Sigmoid colon (tissue), 7 donors: ENCODE results near the gene ERO1A. TPM values are rescaled to one million over a fixed set of nuclear protein-coding genes. Genes with fewer than 3 reads are reported as not detected.

Experiments used
- DNase-seq: peaks from one replicate; pipeline ENCODE4 v3.0.0-alpha.2; 2019
- H3K27ac ChIP-seq, 4 donors: fragments of 200-600 bp; sonication (generic); one replicate each; pipeline ENCODE4 v1.5.1; 2016 to 2019; ENCODE audit warnings: mild to moderate bottlenecking in 1 of 4
- H3K27me3 ChIP-seq, 3 donors: fragments of 200-600 bp; sonication (generic); one replicate each; pipeline ENCODE4 v1.5.1; 2019; ENCODE audit warnings: mild to moderate bottlenecking in 1 of 3
- H3K36me3 ChIP-seq, 4 donors: fragments of 200-600 bp; sonication (generic); one replicate each; pipeline ENCODE4 v1.5.1; 2016 to 2019
- H3K4me1 ChIP-seq, 4 donors: fragments of 200-600 bp; sonication (generic); one replicate each; pipeline ENCODE4 v1.5.1; 2017 to 2019
- H3K4me3 ChIP-seq, 4 donors: fragments of 200-600 bp; sonication (generic); one replicate each; pipeline ENCODE4 v1.5.1; 2017 to 2019; ENCODE audit warnings: mild to moderate bottlenecking in 2 of 4, moderate library complexity in 1 of 4
- H3K9me3 ChIP-seq, 4 donors: fragments of 200-600 bp in 3 of 4; sonication (generic) in 3 of 4; one replicate each; pipeline versions ENCODE4 v1.5.1 to v1.6.1; 2013 to 2019
- CTCF ChIP-seq, 4 experiments: fragments of 450-650 bp in 3 of 4; fragments of 200-600 bp in 1 of 4; IDR thresholded peaks; one replicate each; pipeline ENCODE4 v1.5.1; 2016 to 2019; ENCODE audit warnings: antibody characterized with exemption in 4 of 4, mild to moderate bottlenecking in 3 of 4, moderate library complexity in 2 of 4
- EP300 ChIP-seq, 4 donors: sonication (generic); formaldehyde crosslinking; IDR thresholded peaks; one replicate each; pipeline ENCODE4 v1.6.1; 2017; ENCODE audit warnings: antibody characterized with exemption in 4 of 4
- POLR2A ChIP-seq, 2 donors: fragments of 450-650 bp; IDR thresholded peaks; one replicate each; pipeline ENCODE4 v1.6.1; 2016; ENCODE audit warnings: antibody characterized with exemption in 2 of 2, mild to moderate bottlenecking in 2 of 2, moderate library complexity in 2 of 2
- POLR2AphosphoS5 ChIP-seq, 4 donors: sonication (generic); formaldehyde crosslinking; IDR thresholded peaks; one replicate each; pipeline ENCODE4 v1.6.1; 2017; ENCODE audit warnings: antibody characterized with exemption in 4 of 4
- WGBS, 2 donors: extraction: QIAGEN DNeasy Blood & Tissue Kit; methylation state at CpG; one replicate each; pipeline ENCODE4 v1.1.7; 2013; 5-methylcytosine and 5-hydroxymethylcytosine counted together
- intact Hi-C: fragments of 100-400 bp; cut with DNase I; formaldehyde crosslinking; loops from one replicate; pipeline ENCODE4 v1.15.1; 2023
- polyA plus RNA-seq, 3 donors: library from polyadenylated mRNA; stranded (reverse); fragments of 200-250 nt; gene quantifications; one replicate each; pipeline ENCODE4 v1.2.3, GENCODE V29; 2013
- total RNA-seq, 4 donors: library from RNA; depleted of rRNA; stranded (reverse); fragments of >200 nt; gene quantifications; one replicate each; pipeline ENCODE4 v1.1.0, GENCODE V29; 2016
- donor health status: healthy with polysubstance abuse.
- donor health status: Bipolar disorder and iron deficiency.
- donor health status: healthy.

ERO1A gene
- total and polyA plus RNA-seq, 7 donors = 3.0 to 30.9 (median 27.2) TPM

GRCh38 chr14:52610187-52610586, 85.2 kb downstream of the ERO1A start:
- no peaks in the 10 kb centered on the region for H3K27me3 ChIP-seq
- no peak overlapping the region for H3K4me3 ChIP-seq
- no peaks in the 10 kb centered on the region for H3K4me1 ChIP-seq
- TF ChIP-seq POLR2AphosphoS5 (IDR thresholded peaks at IDR 0.05) = no peak
- TF ChIP-seq POLR2A (IDR thresholded peaks at IDR 0.05) = no peak
- TF ChIP-seq CTCF (IDR thresholded peaks at IDR 0.05) = no peak
- TF ChIP-seq EP300 (IDR thresholded peaks at IDR 0.05) = no peak
- H3K36me3 ChIP-seq = no peaks in the 10 kb centered on the region
- no peak overlapping the region for H3K27ac ChIP-seq
- no peak for DNase-seq
- intact Hi-C loops = no loop called here
- 93 to 97% methylated on average over 2 of the region's 2 CpGs for WGBS, 2 donors
- H3K9me3 ChIP-seq = no peaks in the 10 kb centered on the region

- Histone ChIP-seq H3K9me3 (no peaks in the 10 kb centered on the region), H3K4me3 (no peak overlapping the region), H3K27ac (no peak overlapping the region), H3K36me3 (no peaks in the 10 kb centered on the region), H3K4me1 (no peaks in the 10 kb centered on the region), H3K27me3 (no peaks in the 10 kb centered on the region)
- intact Hi-C loops = no loop called here
- 86 to 94% methylated on average over 5 of the region's 5 CpGs for WGBS, 2 donors
- TF ChIP-seq CTCF (IDR thresholded peaks at IDR 0.05) = no peak
- no peak for TF ChIP-seq POLR2AphosphoS5 (IDR thresholded peaks at IDR 0.05)
- no peak for TF ChIP-seq POLR2A (IDR thresholded peaks at IDR 0.05)
- no peak for TF ChIP-seq EP300 (IDR thresholded peaks at IDR 0.05)
- DNase-seq = no peak
Measured at GRCh38 chr14:52609445-52610044, 85.8 kb downstream of the ERO1A start.

GRCh38 chr14:52607061-52607460, 88.3 kb downstream of the ERO1A start:
- Histone ChIP-seq H3K9me3 (peaks cover 0 to 3% (median 0%) of the 10 kb centered on the region in 4 donors), H3K27ac (no peak overlapping the region), H3K4me3 (no peak overlapping the region), H3K4me1 (no peaks in the 10 kb centered on the region), H3K27me3 (no peaks in the 10 kb centered on the region), H3K36me3 (no peaks in the 10 kb centered on the region)
- TF ChIP-seq CTCF (IDR thresholded peaks at IDR 0.05) = no peak
- no peak for TF ChIP-seq POLR2A (IDR thresholded peaks at IDR 0.05)
- TF ChIP-seq EP300 (IDR thresholded peaks at IDR 0.05) = no peak
- TF ChIP-seq POLR2AphosphoS5 (IDR thresholded peaks at IDR 0.05) = no peak
- intact Hi-C loops = no loop called here
- DNase-seq = no peak
- 78 to 79% methylated on average over 1 of the region's 1 CpG for WGBS, 2 donors

- H3K4me1 ChIP-seq = no peaks in the 10 kb centered on the region
- no peaks in the 10 kb centered on the region for H3K36me3 ChIP-seq
- H3K27ac ChIP-seq = no peak overlapping the region
- no peak for DNase-seq
- WGBS, 2 donors = 66 to 77% methylated on average over 1 of the region's 1 CpG
- TF ChIP-seq POLR2A (IDR thresholded peaks at IDR 0.05) (no peak), POLR2AphosphoS5 (IDR thresholded peaks at IDR 0.05) (no peak), CTCF (IDR thresholded peaks at IDR 0.05) (no peak), EP300 (IDR thresholded peaks at IDR 0.05) (no peak)
- H3K4me3 ChIP-seq = no peak overlapping the region
- peaks cover 0 to 3% (median 0%) of the 10 kb centered on the region in 4 donors for H3K9me3 ChIP-seq
- H3K27me3 ChIP-seq = no peaks in the 10 kb centered on the region
- intact Hi-C loops = no loop called here
Measured at GRCh38 chr14:52602131-52602530, 93.2 kb downstream of the ERO1A start.

- Histone ChIP-seq H3K27ac (no peak overlapping the region), H3K4me3 (no peak overlapping the region), H3K4me1 (no peaks in the 10 kb centered on the region), H3K9me3 (peaks cover 0 to 3% (median 0%) of the 10 kb centered on the region in 4 donors), H3K36me3 (no peaks in the 10 kb centered on the region), H3K27me3 (no peaks in the 10 kb centered on the region)
- DNase-seq = no peak
- intact Hi-C loops = no loop called here
- TF ChIP-seq POLR2A (IDR thresholded peaks at IDR 0.05) (no peak), EP300 (IDR thresholded peaks at IDR 0.05) (no peak), CTCF (IDR thresholded peaks at IDR 0.05) (no peak), POLR2AphosphoS5 (IDR thresholded peaks at IDR 0.05) (no peak)
- WGBS, 2 donors = 90 to 93% methylated on average over 3 of the region's 3 CpGs
Measured at GRCh38 chr14:52599974-52600373, 95.4 kb downstream of the ERO1A start.
